Coronary artery (tissue), 2 donors: ENCODE data around the gene ATP13A2.
A peak's percentile ranks its signal among the peaks of the same experiment; 100 is the strongest.

Source experiments
- DNase-seq: peaks from one replicate; pipeline ENCODE4 v3.0.0-alpha.2; 2017; ENCODE audit warnings: low spot score
- H3K27ac ChIP-seq, 2 donors: fragments of 200-600 bp; sonication (generic); one replicate each; pipeline ENCODE4 v1.5.1; 2016 to 2019
- H3K4me3 ChIP-seq: fragments of 200-600 bp; sonication (generic); 2 replicates; pipeline ENCODE4 v1.5.1; 2016; ENCODE audit warnings: mild to moderate bottlenecking, moderate library complexity
- TF ChIP-seq, protein P1 (sequence below): fragments of 200-600 bp; sonication (generic); IDR thresholded peaks from one replicate; pipeline ENCODE4 v1.5.1; 2019; ENCODE audit warnings: antibody characterized with exemption

ATP13A2 gene

DNA sequence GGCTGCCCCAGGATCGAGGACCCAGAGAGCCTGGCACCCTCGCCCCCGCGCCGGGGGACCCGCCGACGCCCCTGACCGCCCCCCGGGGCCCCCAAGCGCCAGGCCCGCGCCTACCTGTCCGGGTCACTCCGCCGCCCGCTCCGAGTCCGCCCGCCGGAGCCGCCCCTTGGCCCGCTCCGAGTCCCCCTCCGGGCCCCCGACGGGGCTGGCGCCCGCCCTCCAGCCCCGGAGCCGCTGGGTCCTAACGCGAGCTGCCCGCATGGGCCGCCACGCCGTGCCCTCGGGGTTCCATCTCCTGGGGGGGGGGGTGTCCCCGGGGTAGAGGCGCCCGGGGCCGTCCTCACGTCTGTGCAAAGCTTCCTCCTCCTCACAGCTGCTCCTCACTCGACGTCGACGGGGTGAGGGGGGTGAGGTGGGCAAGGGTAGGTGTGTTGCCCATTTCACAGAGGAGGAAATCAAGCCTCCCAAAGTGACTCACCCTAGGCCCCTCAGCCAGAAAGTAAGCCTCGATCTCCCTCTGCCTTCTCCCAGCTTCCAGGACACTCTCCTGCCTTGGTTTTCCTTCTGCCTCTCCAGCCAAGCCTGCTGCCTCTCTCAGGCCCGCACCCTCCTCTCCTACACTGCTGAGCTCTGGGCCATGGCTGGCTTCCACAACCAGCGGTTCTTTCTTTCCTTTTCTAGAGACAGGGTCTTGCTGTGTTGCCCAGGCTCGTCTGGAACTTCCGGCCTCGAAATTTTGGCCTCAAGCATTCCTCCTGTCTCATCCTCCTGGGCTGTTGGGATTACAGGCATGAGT is 31.1 kb downstream of the ATP13A2 start, which contains the start of gene MFAP2:
Gene MFAP2, minus strand, starts transcription at position 148 of the 796 bp plus-strand sequence. CDS start 2,347 bp downstream, outside the sequence.
- DNase-seq: no peak
- H3K4me3 ChIP-seq: peak within 1 kb of the TSS; percentile 80
- peak within 1 kb of the TSS; percentile 95 to 97 for H3K27ac ChIP-seq
- TF ChIP-seq, protein P1, sequence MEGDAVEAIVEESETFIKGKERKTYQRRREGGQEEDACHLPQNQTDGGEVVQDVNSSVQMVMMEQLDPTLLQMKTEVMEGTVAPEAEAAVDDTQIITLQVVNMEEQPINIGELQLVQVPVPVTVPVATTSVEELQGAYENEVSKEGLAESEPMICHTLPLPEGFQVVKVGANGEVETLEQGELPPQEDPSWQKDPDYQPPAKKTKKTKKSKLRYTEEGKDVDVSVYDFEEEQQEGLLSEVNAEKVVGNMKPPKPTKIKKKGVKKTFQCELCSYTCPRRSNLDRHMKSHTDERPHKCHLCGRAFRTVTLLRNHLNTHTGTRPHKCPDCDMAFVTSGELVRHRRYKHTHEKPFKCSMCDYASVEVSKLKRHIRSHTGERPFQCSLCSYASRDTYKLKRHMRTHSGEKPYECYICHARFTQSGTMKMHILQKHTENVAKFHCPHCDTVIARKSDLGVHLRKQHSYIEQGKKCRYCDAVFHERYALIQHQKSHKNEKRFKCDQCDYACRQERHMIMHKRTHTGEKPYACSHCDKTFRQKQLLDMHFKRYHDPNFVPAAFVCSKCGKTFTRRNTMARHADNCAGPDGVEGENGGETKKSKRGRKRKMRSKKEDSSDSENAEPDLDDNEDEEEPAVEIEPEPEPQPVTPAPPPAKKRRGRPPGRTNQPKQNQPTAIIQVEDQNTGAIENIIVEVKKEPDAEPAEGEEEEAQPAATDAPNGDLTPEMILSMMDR: no peak

DNA sequence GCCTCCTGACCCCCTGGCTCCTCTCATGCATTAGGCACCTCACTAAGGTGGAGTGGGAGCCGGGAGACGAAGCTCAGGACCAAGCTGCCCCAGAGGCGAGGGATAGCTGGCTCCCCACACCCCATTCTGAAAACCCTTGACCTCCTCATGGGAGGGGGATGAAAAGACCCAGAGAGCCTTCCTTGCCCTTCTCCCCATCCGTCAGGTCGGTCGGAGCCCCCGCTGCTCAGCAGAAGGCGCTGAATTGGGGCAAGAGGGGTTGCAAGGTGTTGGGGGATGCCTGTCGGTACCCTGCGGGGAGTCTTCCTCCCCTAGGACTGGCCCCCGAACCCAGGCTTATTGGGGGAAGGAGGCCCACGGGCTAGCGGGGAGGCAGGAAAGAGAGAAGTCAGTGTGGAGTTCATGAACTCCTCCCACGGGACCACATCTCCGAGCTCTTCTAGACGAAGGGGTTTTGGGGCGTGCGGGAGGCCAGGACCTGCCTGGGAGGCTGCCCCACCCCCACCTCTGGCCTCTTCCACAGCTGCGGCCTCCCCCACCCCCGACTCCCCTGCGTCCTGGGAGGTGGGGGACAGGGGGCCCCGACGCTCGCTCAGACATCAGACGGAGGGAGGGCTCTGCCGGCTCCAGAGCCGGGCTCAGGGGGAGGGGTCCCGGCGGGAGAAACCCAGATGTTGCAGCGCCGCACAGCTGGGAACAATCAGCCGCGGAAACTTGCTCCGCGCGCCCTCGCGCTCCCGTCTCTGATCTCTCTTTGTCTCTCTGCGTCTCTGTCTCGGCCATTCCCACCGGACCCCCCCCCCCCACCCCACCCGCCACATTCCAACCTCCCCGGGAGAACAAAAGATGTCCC is 32.0 kb downstream of the ATP13A2 start:
- Histone ChIP-seq H3K4me3 (peak overlapping the region; percentile 80), H3K27ac (peak overlapping the region; percentile 95 to 97)
- no peak for DNase-seq
- TF ChIP-seq, protein P1: no peak

DNA sequence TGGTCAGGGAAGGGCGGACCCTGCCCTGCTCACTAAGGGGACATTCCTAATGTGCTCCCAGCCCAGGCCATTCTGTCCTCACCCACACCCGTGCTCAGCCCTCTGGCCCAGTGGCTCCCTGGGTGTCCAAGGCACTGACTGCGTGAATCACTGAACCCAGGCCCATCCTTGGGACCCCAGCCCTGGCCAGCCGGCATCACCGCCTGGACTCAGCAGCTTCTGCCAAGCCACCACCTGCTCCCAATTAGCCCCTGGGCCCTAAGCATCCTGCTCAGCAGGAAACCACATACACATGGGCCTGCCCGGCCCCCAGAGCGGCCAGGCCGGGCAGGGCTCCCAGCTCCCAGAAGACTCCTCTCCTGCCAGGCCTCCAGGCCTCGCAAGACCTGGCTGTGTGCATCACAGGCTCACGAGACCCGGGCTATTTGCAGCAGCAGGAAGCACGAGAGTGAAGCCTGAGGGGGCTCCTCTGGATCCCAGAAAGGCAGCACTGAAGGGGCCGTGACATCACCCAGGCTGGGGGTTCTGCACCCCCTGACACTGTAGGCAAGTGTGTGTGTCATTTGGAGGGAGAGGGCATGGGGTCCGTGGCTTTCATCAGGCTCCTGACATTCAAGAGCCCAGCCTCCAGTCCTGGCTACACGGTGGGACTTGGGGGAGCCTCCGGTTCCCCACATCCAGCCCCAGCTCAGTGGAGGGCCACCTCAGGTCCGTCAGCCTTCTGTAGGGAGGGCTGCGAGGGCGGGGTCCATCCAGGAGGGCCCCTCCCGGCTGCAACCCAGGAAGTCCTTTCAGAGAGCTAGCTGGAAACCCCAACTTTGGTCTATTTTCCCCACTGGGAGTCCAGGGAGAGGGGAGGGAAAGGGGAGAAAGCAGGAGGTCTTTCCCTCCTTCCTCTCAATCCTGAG is 32.9 kb downstream of the ATP13A2 start:
- Histone ChIP-seq H3K27ac (peak overlapping the region; percentile 95 to 97), H3K4me3 (peak overlapping the region; percentile 80)
- TF ChIP-seq, protein P1: no peak
- peak; percentile 89 for DNase-seq

DNA sequence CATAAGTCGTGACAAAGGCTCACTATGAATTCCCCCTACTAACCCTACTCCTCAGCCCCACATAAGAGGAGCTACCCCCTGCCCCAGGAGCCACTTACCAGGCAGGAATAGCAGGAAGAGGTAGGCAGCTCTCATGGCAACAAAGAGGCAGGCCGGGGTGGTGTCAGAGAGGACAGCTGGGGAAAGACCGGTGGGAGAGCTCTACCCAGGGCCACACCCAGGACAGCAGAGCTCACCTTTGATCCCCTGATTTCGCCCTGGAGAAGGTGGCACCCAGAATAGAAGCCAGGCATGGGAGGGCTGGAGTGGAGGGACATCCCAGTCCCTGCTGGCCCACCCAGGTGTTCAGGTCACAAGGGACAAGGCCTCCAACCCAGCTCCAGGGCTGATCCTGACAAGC is 33.6 kb downstream of the ATP13A2 start:
- TF ChIP-seq, protein P1: no peak
- DNase-seq: no peak
- Histone ChIP-seq H3K27ac (peak overlapping the region; percentile 95 to 97), H3K4me3 (peak overlapping the region; percentile 80)

DNA sequence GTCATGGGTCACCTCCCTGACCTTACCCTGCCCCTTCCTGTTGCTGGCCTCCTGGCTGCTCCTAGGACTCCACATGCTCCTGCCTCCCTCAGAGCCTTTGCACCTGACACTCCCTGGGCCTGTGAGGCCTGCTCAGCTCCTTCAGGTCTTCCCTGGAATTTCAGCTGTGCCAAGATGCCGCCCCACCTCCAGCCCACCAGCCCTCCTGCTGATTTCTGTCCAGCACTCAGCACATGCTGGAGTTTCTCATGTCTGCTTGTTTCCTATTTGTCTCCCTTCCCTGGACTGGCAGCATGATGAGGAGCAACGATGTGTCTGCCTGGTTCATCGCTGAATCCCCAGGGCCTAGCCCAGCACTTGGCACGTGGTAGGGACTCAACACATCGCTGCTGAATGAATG is 34.4 kb downstream of the ATP13A2 start:
- TF ChIP-seq, protein P1: no peak
- Histone ChIP-seq H3K27ac (peak overlapping the region; percentile 95 to 97), H3K4me3 (no peak overlapping the region)
- DNase-seq: no peak

DNA sequence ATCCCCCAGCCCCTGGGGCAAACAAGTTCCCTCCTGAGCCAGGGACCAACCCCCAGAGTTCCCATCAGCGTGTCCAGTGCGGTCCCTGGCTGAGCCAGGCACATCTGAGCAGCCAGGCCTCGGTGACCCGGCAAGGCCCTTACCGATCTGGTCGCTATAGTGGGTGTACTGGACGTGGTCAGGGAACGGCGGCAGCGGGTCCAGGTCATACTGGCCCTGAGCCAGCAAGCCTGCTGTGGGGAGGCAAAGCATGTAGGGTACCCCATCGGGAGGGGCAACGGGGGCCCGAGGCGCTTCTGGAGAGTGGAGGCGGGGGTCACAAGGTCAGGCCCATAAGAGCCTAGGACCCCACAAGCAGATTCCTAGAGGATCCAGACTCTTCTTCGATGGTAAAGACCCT is 34.8 kb downstream of the ATP13A2 start:
- TF ChIP-seq, protein P1: no peak
- DNase-seq: no peak
- peak overlapping the region; percentile 95 to 97 for H3K27ac ChIP-seq
- H3K4me3 ChIP-seq: no peak overlapping the region
